ENCODE results near the gene SPON1.
"Not testable (repeated sequence)": the region's sequence is repeated elsewhere in the genome, so short reads cannot be mapped to it uniquely, and the experiment has no call there.

SPON1 gene

GRCh38 chr11:14270690-14271542 lies 308.4 kb downstream of the SPON1 start:
- no peak overlapping the region for H3K27ac ChIP-seq
- no peak for TF ChIP-seq CTCF (conservative IDR thresholded peaks at IDR 0.05)

- TF ChIP-seq CTCF (conservative IDR thresholded peaks at IDR 0.05), result no peak
- H3K27ac ChIP-seq, result no peak overlapping the region
Observed at GRCh38 chr11:14273895-14274294, 311.4 kb downstream of the SPON1 start.

- H3K27ac ChIP-seq, result no peak overlapping the region
- no peak for TF ChIP-seq CTCF (conservative IDR thresholded peaks at IDR 0.05)
Observed at GRCh38 chr11:14275076-14275475, 312.6 kb downstream of the SPON1 start.

GRCh38 chr11:14278869-14279268 lies 316.3 kb downstream of the SPON1 start:
- not testable (repeated sequence) for H3K27ac ChIP-seq

- peak overlapping the region; percentile 55 for H3K27ac ChIP-seq
- no peak for TF ChIP-seq CTCF (conservative IDR thresholded peaks at IDR 0.05)
Observed at GRCh38 chr11:14288189-14288935, 325.8 kb downstream of the SPON1 start.

- TF ChIP-seq CTCF (conservative IDR thresholded peaks at IDR 0.05), result no peak
- no peak overlapping the region for H3K27ac ChIP-seq
Observed at GRCh38 chr11:14290422-14290821, 327.9 kb downstream of the SPON1 start.

- H3K27ac ChIP-seq, result no peak overlapping the region
- TF ChIP-seq CTCF (conservative IDR thresholded peaks at IDR 0.05), result no peak
Observed at GRCh38 chr11:14299921-14300320, 337.4 kb downstream of the SPON1 start.

Measured in VCaP (cell line).